Gastrocnemius medialis (tissue), 4 donors: ENCODE results near the gene B4GALT1. TPM values are rescaled to one million over a fixed set of nuclear protein-coding genes. Genes with fewer than 3 reads are reported as not detected.
A peak's percentile ranks its signal among the peaks of the same experiment; 100 is the strongest.

Experiments used
- ATAC-seq, 2 donors: fragments of 150-250 bp; one replicate each; pipeline ENCODE4 v1.9.1; 2016
- DNase-seq, 2 donors: peaks; one replicate each; pipeline ENCODE4 v3.0.0-alpha.2; 2019
- H3K27ac ChIP-seq, 4 donors: fragments of 200-600 bp; sonication (generic); 1 replicate in 1 of 4; 2 replicates in 3 of 4; pipeline ENCODE4 v1.5.1; 2016 to 2018; ENCODE audit warnings: mild to moderate bottlenecking in 2 of 4, moderate library complexity in 1 of 4
- H3K27me3 ChIP-seq, 3 donors: fragments of 200-600 bp; sonication (generic) in 2 of 3; 1 replicate in 1 of 3; 2 replicates in 2 of 3; pipeline versions ENCODE4 v1.5.1 to v1.6.0; 2016 to 2019; ENCODE audit warnings: mild to moderate bottlenecking in 1 of 3, moderate library complexity in 1 of 3
- H3K36me3 ChIP-seq, 2 donors: fragments of 200-600 bp; sonication (generic) in 1 of 2; one replicate each; pipeline ENCODE4 v1.5.1; 2017 to 2018
- H3K4me1 ChIP-seq, 2 donors: fragments of 200-600 bp; sonication (generic) in 1 of 2; one replicate each; pipeline ENCODE4 v1.5.1; 2016 to 2017; ENCODE audit warnings: mild to moderate bottlenecking in 2 of 2
- H3K4me3 ChIP-seq, 4 donors: fragments of 200-600 bp; sonication (generic) in 3 of 4; 1 replicate in 1 of 4; 2 replicates in 3 of 4; pipeline ENCODE4 v1.5.1; 2016 to 2019; ENCODE audit warnings: mild to moderate bottlenecking in 2 of 4
- H3K9me3 ChIP-seq, 3 donors: fragments of 200-600 bp; sonication (generic) in 2 of 3; 1 replicate in 1 of 3; 2 replicates in 2 of 3; pipeline ENCODE4 v1.5.1; 2016 to 2019
- POLR2A ChIP-seq, 2 donors: fragments of 450-650 bp; IDR thresholded peaks; one replicate each; pipeline ENCODE4 v1.6.1; 2017; ENCODE audit warnings: antibody characterized with exemption in 2 of 2, mild to moderate bottlenecking in 2 of 2, moderate library complexity in 2 of 2
- in situ Hi-C, 4 donors: fragments of 200-750 bp; cut with MboI; loops; one replicate each; pipeline versions ENCODE4 v1.15.0 to v1.8.0; 2017; ENCODE audit warnings: low sequenced_read_pairs in 4 of 4
- intact Hi-C: fragments of 100-400 bp; cut with DNase I; formaldehyde crosslinking; loops from one replicate; pipeline ENCODE4 v1.15.1; 2023; ENCODE audit warnings: low total_unique reads
- total RNA-seq, 4 donors: library from RNA; depleted of rRNA; stranded (reverse); fragments of >200 nt; gene quantifications; one replicate each; pipeline versions ENCODE4 v1.1.0 to v1.2.3, GENCODE V29; 2016
- TF ChIP-seq, protein P1 (sequence below), 5 experiments: fragments of 450-650 bp in 3 of 5; fragments of 200-600 bp in 2 of 5; sonication (generic) in 2 of 5; IDR thresholded peaks in 4 of 5; conservative IDR thresholded peaks in 1 of 5; 1 replicate in 4 of 5; 2 replicates in 1 of 5; pipeline ENCODE4 v1.5.1; 2016 to 2019; ENCODE audit warnings: antibody characterized with exemption in 5 of 5, mild to moderate bottlenecking in 3 of 5, moderate library complexity in 3 of 5

The B4GALT1 gene
- total RNA-seq, 4 donors from 2014 or later: 24.2 to 56.2 (median 42.7) TPM

DNA sequence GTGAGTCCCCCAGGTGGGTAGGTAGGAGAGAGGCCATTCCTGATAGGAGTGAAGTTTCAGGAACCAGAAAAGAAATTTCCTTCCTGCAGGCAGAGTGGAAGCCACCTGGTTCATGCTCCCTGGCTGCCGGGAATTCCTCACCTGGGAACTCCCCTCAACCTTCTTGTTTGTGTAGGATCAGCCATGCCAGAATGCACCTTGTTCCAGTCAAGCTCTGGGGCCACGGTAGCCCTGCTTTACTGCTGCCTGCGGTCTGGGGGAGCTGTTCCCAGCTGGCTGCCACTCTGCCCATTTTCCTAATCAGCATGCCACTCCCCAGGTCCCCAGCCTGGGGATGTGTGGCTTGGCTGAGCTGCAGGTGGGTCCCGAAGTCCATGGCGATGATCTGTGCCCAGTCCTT, 18.7 kb upstream of the B4GALT1 start:
- H3K4me3 ChIP-seq: no peak overlapping the region
- no peaks in the 10 kb centered on the region for H3K9me3 ChIP-seq
- peaks cover 31 to 34% of the 10 kb centered on the region in 2 donors for H3K4me1 ChIP-seq
- H3K36me3 ChIP-seq: no peaks in the 10 kb centered on the region
- in situ Hi-C loops: no loop called here
- intact Hi-C loops: loop anchor here (2.0 to 5.0 kb wide), 2 partner anchors 13 to 36 kb away; no protein-coding TSS in a partner anchor
- peak overlapping the region in 2 of 4 donors; percentile 66 to 71 for H3K27ac ChIP-seq
- DNase-seq (no peak), ATAC-seq (no peak)
- no peaks in the 10 kb centered on the region for H3K27me3 ChIP-seq
- TF ChIP-seq, protein P1, sequence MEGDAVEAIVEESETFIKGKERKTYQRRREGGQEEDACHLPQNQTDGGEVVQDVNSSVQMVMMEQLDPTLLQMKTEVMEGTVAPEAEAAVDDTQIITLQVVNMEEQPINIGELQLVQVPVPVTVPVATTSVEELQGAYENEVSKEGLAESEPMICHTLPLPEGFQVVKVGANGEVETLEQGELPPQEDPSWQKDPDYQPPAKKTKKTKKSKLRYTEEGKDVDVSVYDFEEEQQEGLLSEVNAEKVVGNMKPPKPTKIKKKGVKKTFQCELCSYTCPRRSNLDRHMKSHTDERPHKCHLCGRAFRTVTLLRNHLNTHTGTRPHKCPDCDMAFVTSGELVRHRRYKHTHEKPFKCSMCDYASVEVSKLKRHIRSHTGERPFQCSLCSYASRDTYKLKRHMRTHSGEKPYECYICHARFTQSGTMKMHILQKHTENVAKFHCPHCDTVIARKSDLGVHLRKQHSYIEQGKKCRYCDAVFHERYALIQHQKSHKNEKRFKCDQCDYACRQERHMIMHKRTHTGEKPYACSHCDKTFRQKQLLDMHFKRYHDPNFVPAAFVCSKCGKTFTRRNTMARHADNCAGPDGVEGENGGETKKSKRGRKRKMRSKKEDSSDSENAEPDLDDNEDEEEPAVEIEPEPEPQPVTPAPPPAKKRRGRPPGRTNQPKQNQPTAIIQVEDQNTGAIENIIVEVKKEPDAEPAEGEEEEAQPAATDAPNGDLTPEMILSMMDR (IDR thresholded peaks at IDR 0.05 in 4 of 5, conservative IDR thresholded peaks at IDR 0.05 in 1 of 5): no peak
- no peak for TF ChIP-seq POLR2A (IDR thresholded peaks at IDR 0.05)

DNA sequence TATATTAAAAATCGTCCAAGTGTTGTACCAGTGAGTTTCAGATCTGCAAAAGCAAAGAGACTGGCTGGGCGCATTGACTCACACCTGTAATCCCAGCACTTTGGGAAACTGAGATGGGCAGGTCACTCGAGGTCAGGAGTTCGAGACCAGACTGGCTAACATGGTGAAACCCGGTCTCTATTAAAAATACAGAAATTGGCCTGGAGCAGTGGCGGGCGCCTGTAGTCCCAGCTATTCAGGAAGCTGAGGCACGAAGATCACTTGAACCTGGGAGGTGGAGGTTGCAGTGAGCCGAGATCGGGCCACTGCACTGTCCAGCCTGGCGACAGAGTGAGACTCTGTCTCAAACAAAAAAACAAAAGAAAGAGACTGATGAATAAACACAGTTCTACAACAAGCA, 18.3 kb upstream of the B4GALT1 start:
- in situ Hi-C loops (no loop called here), intact Hi-C loops (loop anchor here (5.0 kb wide), 1 partner anchor 37 kb away; no protein-coding TSS in a partner anchor)
- no peak for DNase-seq
- no peak for TF ChIP-seq POLR2A (IDR thresholded peaks at IDR 0.05)
- TF ChIP-seq, protein P1 (IDR thresholded peaks at IDR 0.05 in 4 of 5, conservative IDR thresholded peaks at IDR 0.05 in 1 of 5): no peak
- H3K27ac ChIP-seq: no peak overlapping the region
- H3K27me3 ChIP-seq: no peaks in the 10 kb centered on the region
- no peaks in the 10 kb centered on the region for H3K9me3 ChIP-seq
- H3K36me3 ChIP-seq: no peaks in the 10 kb centered on the region
- peaks cover 31 to 34% of the 10 kb centered on the region in 2 donors for H3K4me1 ChIP-seq
- H3K4me3 ChIP-seq: no peak overlapping the region
- no peak for ATAC-seq

DNA sequence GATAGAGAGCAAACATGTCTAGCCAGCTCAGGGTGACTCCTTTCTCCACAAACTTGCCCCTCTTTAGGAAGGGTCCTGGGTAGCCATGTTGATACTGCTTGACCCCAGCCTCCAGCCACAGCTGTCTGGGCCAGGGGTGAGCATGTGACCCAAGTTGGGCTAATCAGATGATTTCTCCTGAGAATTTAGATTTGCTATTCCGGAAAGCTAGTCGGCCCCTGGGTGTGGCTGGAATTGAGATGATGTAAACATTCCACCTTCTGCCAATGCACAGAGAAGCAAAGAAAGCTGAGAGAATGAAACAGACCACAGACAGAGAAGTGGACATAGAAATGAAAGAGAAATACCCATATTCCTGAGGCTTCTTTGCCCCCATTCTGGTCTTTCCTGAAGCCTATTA, 17.8 kb upstream of the B4GALT1 start:
- Histone ChIP-seq H3K4me1 (peaks cover 31 to 34% of the 10 kb centered on the region in 2 donors), H3K36me3 (no peaks in the 10 kb centered on the region), H3K9me3 (no peaks in the 10 kb centered on the region), H3K27me3 (no peaks in the 10 kb centered on the region), H3K27ac (no peak overlapping the region), H3K4me3 (no peak overlapping the region)
- ATAC-seq (no peak), DNase-seq (no peak)
- intact Hi-C loops: loop anchor here (5.0 kb wide), 1 partner anchor 37 kb away; no protein-coding TSS in a partner anchor
- TF ChIP-seq, protein P1 (IDR thresholded peaks at IDR 0.05 in 4 of 5, conservative IDR thresholded peaks at IDR 0.05 in 1 of 5): no peak
- no peak for TF ChIP-seq POLR2A (IDR thresholded peaks at IDR 0.05)
- in situ Hi-C loops: no loop called here

DNA sequence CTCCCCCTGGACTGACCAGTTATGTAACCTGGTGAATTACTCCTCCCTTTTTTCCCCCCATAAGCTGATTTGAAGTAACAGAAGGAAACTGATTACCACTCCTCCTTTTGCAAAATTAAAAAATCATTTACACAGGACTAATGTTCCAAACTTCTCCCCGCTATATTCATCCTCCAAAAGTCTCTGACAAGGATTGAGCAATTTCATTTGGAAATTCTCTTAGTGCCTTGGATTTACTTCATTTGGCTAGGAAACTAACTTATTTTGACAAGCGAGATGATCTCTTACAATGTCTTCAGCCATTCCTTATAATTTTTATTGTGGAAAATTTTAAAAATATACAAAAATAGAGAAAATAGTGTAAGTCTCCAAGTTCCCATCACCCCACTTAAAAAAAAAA, 15.4 kb upstream of the B4GALT1 start:
- no peak overlapping the region for H3K4me3 ChIP-seq
- TF ChIP-seq, protein P1 (IDR thresholded peaks at IDR 0.05 in 4 of 5, conservative IDR thresholded peaks at IDR 0.05 in 1 of 5): no peak
- no peak for TF ChIP-seq POLR2A (IDR thresholded peaks at IDR 0.05)
- no peaks in the 10 kb centered on the region for H3K36me3 ChIP-seq
- H3K4me1 ChIP-seq: peaks cover 22 to 28% of the 10 kb centered on the region in 2 donors
- H3K27me3 ChIP-seq: no peaks in the 10 kb centered on the region
- in situ Hi-C loops (no loop called here), intact Hi-C loops (no loop called here)
- no peak for DNase-seq
- ATAC-seq: no peak
- H3K9me3 ChIP-seq: no peaks in the 10 kb centered on the region
- no peak overlapping the region for H3K27ac ChIP-seq
